Pancreas (tissue), 10 donors: Measurements from ENCODE around the gene MLX. TPM values are rescaled to one million over a fixed set of nuclear protein-coding genes. Genes with fewer than 3 reads are reported as not detected.
"Not testable (repeated sequence)": the region's sequence is repeated elsewhere in the genome, so short reads cannot be mapped to it uniquely, and the experiment has no call there.

Source experiments
- ATAC-seq, 4 donors: fragments of 200-7000 bp; cut with Tn5 transposase; one replicate each; pipeline versions ENCODE4 v1.8.0 to v1.9.1; 2020; ENCODE audit warnings: mild to moderate bottlenecking in 4 of 4, moderate library complexity in 4 of 4
- DNase-seq, 6 donors: peaks; one replicate each; pipeline ENCODE4 v3.0.0-alpha.2; 2020
- FAIRE-seq: peaks from 2 replicates; lab custom pipeline; 2012; peaks lifted over from hg19 to GRCh38; lab: Jason Lieb, UNC
- H3K27ac ChIP-seq, 4 donors: fragments of 200-600 bp; sonication (generic); 1 replicate in 3 of 4; 2 replicates in 1 of 4; pipeline versions ENCODE4 v1.5.0 to v1.8.0; 2020
- H3K27me3 ChIP-seq, 4 donors: fragments of 200-600 bp; one replicate each; pipeline ENCODE4 v1.8.0; 2021
- H3K36me3 ChIP-seq, 3 donors: fragments of 200-600 bp; sonication (generic) in 1 of 3; one replicate each; pipeline versions ENCODE4 v1.5.0 to v1.8.0; 2020 to 2021
- H3K4me1 ChIP-seq, 3 donors: fragments of 200-600 bp; one replicate each; pipeline ENCODE4 v1.8.0; 2021
- H3K4me3 ChIP-seq, 4 donors: fragments of 200-600 bp; sonication (generic) in 2 of 4; one replicate each; pipeline versions ENCODE4 v1.5.0 to v1.8.0; 2020 to 2021
- H3K9me3 ChIP-seq, 4 donors: fragments of 200-600 bp; one replicate each; pipeline ENCODE4 v1.8.0; 2021
- CTCF ChIP-seq, 4 donors: fragments of 200-600 bp; sonication (generic) in 3 of 4; IDR thresholded peaks; one replicate each; pipeline versions ENCODE4 v1.5.0 to v1.8.0; 2021; ENCODE audit warnings: antibody characterized with exemption in 4 of 4
- WGBS, 2 donors: extraction: QIAGEN DNeasy Blood & Tissue Kit; methylation state at CpG; one replicate each; pipeline ENCODE4 v1.1.7; 2013; 5-methylcytosine and 5-hydroxymethylcytosine counted together
- intact Hi-C, 3 donors: fragments of 100-400 bp; cut with DNase I; formaldehyde crosslinking; loops; one replicate each; pipeline versions ENCODE4 v1.11.1 to v1.14.2; 2022
- polyA plus RNA-seq, 2 donors: library from polyadenylated mRNA; stranded (reverse); fragments of 200-250 nt; gene quantifications; one replicate each; pipeline ENCODE4 v1.2.3, GENCODE V29; 2013
- total RNA-seq, 6 donors: library from RNA; stranded (reverse); fragmentation: NEBNext Ultra II Directional in 4 of 6; extraction: Animal tissue kit (Norgen Biotek cat#: 25700) in 4 of 6; gene quantifications; one replicate each; pipeline versions ENCODE4 v1.2.1 to v1.2.4, GENCODE V29; 2021 to 2023
- donor health status: healthy with polysubstance abuse.
- donor health status: DM: no; HTN: no; CAD: no; lungs with moderate emphysema.
- donor health status: DM: no; HTN: no; CAD: no.
- donor health status: control.
- donor health status: control.
- donor health status: Bipolar disorder and iron deficiency.
- donor health status: DM: yes; HTN: yes; CAD: no.
- donor health status: DM: no; HTN: no; CAD: no.
- donor health status: DM: no; HTN: no; CAD: no.
- donor health status: DM: yes; HTN: yes; CAD: no.

The MLX gene
- total and polyA plus RNA-seq, 8 donors: 18.6 to 44.5 (median 25.2) TPM

- 37 to 40% methylated on average over 4 of the region's 4 CpGs for WGBS, 2 donors
- Histone ChIP-seq H3K27me3 (no peaks in the 10 kb centered on the region), H3K27ac (peak overlapping the region; percentile 46 to 85 (median 60)), H3K4me1 (peaks cover 13 to 27% (median 23%) of the 10 kb centered on the region in 3 donors), H3K9me3 (no peaks in the 10 kb centered on the region), H3K4me3 (no peak overlapping the region), H3K36me3 (peaks cover 0 to 30% (median 9%) of the 10 kb centered on the region in 3 donors)
- TF ChIP-seq CTCF (IDR thresholded peaks at IDR 0.05): peak in 1 of 4 donors; percentile 2
- ATAC-seq (peak; percentile 24 to 27 (median 26)), FAIRE-seq (no peak), DNase-seq (peak in 3 of 6 donors; percentile 37 to 60 (median 50))
- intact Hi-C loops: no loop called here
Measured at GRCh38 chr17:42617956-42618431, 51.1 kb downstream of the MLX start.

- Histone ChIP-seq H3K4me3 (no peak overlapping the region), H3K9me3 (no peaks in the 10 kb centered on the region), H3K27ac (peak overlapping the region; percentile 46 to 85 (median 60)), H3K4me1 (peaks cover 18 to 29% (median 27%) of the 10 kb centered on the region in 3 donors), H3K27me3 (no peaks in the 10 kb centered on the region), H3K36me3 (peaks cover 0 to 24% (median 9%) of the 10 kb centered on the region in 3 donors)
- intact Hi-C loops: no loop called here
- ATAC-seq: peak; percentile 90 to 96 (median 96)
- no peak for FAIRE-seq
- whole genome bisulfite sequencing, 2 donors: 25 to 26% methylated on average over 9 of the region's 9 CpGs
- peak in 2 of 4 donors; percentile 11 to 19 for TF ChIP-seq CTCF (IDR thresholded peaks at IDR 0.05)
- peak; percentile 67 to 87 (median 85) for DNase-seq
Measured at GRCh38 chr17:42618442-42619150, 51.7 kb downstream of the MLX start.

GRCh38 chr17:42621987-42622386, 55.1 kb downstream of the MLX start:
- ATAC-seq, FAIRE-seq: not testable (repeated sequence)

More at GRCh38 chr17:42621987-42622386, 55.1 kb downstream of the MLX start:
- not testable (repeated sequence) for H3K27ac ChIP-seq, DNase-seq, H3K27me3 ChIP-seq, H3K9me3 ChIP-seq, H3K36me3 ChIP-seq, H3K4me3 ChIP-seq
- 89 to 92% methylated on average over 3 of the region's 3 CpGs for WGBS, 2 donors
- H3K4me1 ChIP-seq: peaks cover 27 to 37% (median 31%) of the 10 kb centered on the region in 3 donors
- intact Hi-C loops: loop anchor here in 2 of 3 donors (5.0 to 10.0 kb wide), 2 partner anchors 50 to 53 kb away; partner anchors contain the start of gene PLEKHH3 (in 1 of the 2)

Other genes starting within 250 kb of the MLX start
- 100 to 1,000 TPM in 2 of 6 donors, 10 to 100 TPM in 4; 63.3 to 127 (median 78.6) TPM for gene STAT3, start 178.7 kb upstream of the MLX start, total RNA-seq
- gene STAT3, start 178.7 kb upstream of the MLX start, polyA plus RNA-seq: 10 to 100 TPM; 37.9 to 42.9 TPM
- 10 to 100 TPM; 11.5 to 42.6 (median 19.6) TPM for gene CAVIN1, start 143.8 kb upstream of the MLX start, total RNA-seq
- gene CAVIN1, start 143.8 kb upstream of the MLX start, polyA plus RNA-seq: 10 to 100 TPM; 25.2 to 32.9 TPM
- 10 to 100 TPM; 22.8 to 51.3 (median 28.6) TPM for gene ATP6V0A1, start 108.2 kb upstream of the MLX start, total RNA-seq
- 10 to 100 TPM; 37.2 to 55.9 TPM for gene ATP6V0A1, start 108.2 kb upstream of the MLX start, polyA plus RNA-seq
- gene NAGLU, start 30.9 kb upstream of the MLX start, total RNA-seq: 10 to 100 TPM; 17.6 to 33.8 (median 25.6) TPM
- gene NAGLU, start 30.9 kb upstream of the MLX start, polyA plus RNA-seq: 10 to 100 TPM; 51.6 to 52.6 TPM
- 1 to 10 TPM in 2 of 6 donors, under 1 TPM in 4; 0.32 to 1.3 (median 0.74) TPM for gene HSD17B1, start 14.2 kb upstream of the MLX start, total RNA-seq
- 1 to 10 TPM; 3.5 TPM for gene HSD17B1, start 14.2 kb upstream of the MLX start, polyA plus RNA-seq
- gene COASY, start 5.0 kb upstream of the MLX start, total RNA-seq: 10 to 100 TPM; 32.3 to 63.5 (median 52.3) TPM
- gene COASY, start 5.0 kb upstream of the MLX start, polyA plus RNA-seq: 100 to 1,000 TPM; 135 to 152 TPM
- gene PSMC3IP, start 10.6 kb downstream of the MLX start, total RNA-seq: 1 to 10 TPM; 1.0 to 2.7 (median 2.0) TPM
- gene PSMC3IP, start 10.6 kb downstream of the MLX start, polyA plus RNA-seq: 1 to 10 TPM; 3.9 to 7.0 TPM
- 10 to 100 TPM; 39.3 to 78.0 (median 47.0) TPM for gene RETREG3, start 42.3 kb downstream of the MLX start, total RNA-seq
- gene RETREG3, start 42.3 kb downstream of the MLX start, polyA plus RNA-seq: 10 to 100 TPM; 28.8 to 35.5 TPM
- 10 to 100 TPM; 10.5 to 79.9 (median 22.2) TPM for gene TUBG1, start 42.6 kb downstream of the MLX start, total RNA-seq
- gene TUBG1, start 42.6 kb downstream of the MLX start, polyA plus RNA-seq: 10 to 100 TPM; 23.5 to 29.1 TPM
- gene TUBG2, start 92.2 kb downstream of the MLX start, total RNA-seq: 10 to 100 TPM; 10.9 to 43.4 (median 19.8) TPM
- 10 to 100 TPM; 48.2 to 90.5 TPM for gene TUBG2, start 92.2 kb downstream of the MLX start, polyA plus RNA-seq
- gene PLEKHH3, start 109.9 kb downstream of the MLX start, total RNA-seq: 10 to 100 TPM; 24.7 to 90.6 (median 33.3) TPM
- 100 to 1,000 TPM; 148 to 215 TPM for gene PLEKHH3, start 109.9 kb downstream of the MLX start, polyA plus RNA-seq
- gene CCR10, start 114.7 kb downstream of the MLX start, total RNA-seq: 1 to 10 TPM in 1 of 6 donors, under 1 TPM in 5; 0.09 to 1.0 (median 0.49) TPM
- gene CCR10, start 114.7 kb downstream of the MLX start, polyA plus RNA-seq: 1 to 10 TPM in 1 of 2 donors, under 1 TPM in 1; 0.91 to 1.1 TPM
- 10 to 100 TPM in 1 of 6 donors, 1 to 10 TPM in 5; 3.1 to 10.4 (median 5.4) TPM for gene CNTNAP1, start 115.4 kb downstream of the MLX start, total RNA-seq
- gene CNTNAP1, start 115.4 kb downstream of the MLX start, polyA plus RNA-seq: 10 to 100 TPM in 1 of 2 donors, 1 to 10 TPM in 1; 8.1 to 20.0 TPM
- gene EZH1, start 177.9 kb downstream of the MLX start, total RNA-seq: 10 to 100 TPM in 5 of 6 donors, 1 to 10 TPM in 1; 8.8 to 25.4 (median 14.6) TPM
- 10 to 100 TPM; 16.3 to 23.3 TPM for gene EZH1, start 177.9 kb downstream of the MLX start, polyA plus RNA-seq
- 1 to 10 TPM; 2.4 to 9.2 (median 4.7) TPM for gene RAMP2, start 194.1 kb downstream of the MLX start, total RNA-seq
- 10 to 100 TPM; 15.9 to 26.5 TPM for gene RAMP2, start 194.1 kb downstream of the MLX start, polyA plus RNA-seq
- gene VPS25, start 206.3 kb downstream of the MLX start, total RNA-seq: 10 to 100 TPM; 18.1 to 30.7 (median 26.0) TPM
- 10 to 100 TPM; 24.6 to 46.9 TPM for gene VPS25, start 206.3 kb downstream of the MLX start, polyA plus RNA-seq
- gene WNK4, start 213.5 kb downstream of the MLX start, total RNA-seq: under 1 TPM; 0.19 to 0.87 (median 0.51) TPM
- 1 to 10 TPM; 1.1 to 4.7 TPM for gene WNK4, start 213.5 kb downstream of the MLX start, polyA plus RNA-seq
- gene COA3, start 231.6 kb downstream of the MLX start, total RNA-seq: 10 to 100 TPM; 48.1 to 73.6 (median 64.7) TPM
- gene COA3, start 231.6 kb downstream of the MLX start, polyA plus RNA-seq: 100 to 1,000 TPM; 107 to 130 TPM
- gene CNTD1, start 231.8 kb downstream of the MLX start, total RNA-seq: under 1 TPM; 0.13 to 0.78 (median 0.55) TPM
- gene CNTD1, start 231.8 kb downstream of the MLX start, polyA plus RNA-seq: under 1 TPM; 0.19 to 0.47 TPM